ENCODE results near the gene PEX5L. TPM values are rescaled to one million over a fixed set of nuclear protein-coding genes. Genes with fewer than 3 reads are reported as not detected.
A peak's percentile ranks its signal among the peaks of the same experiment; 100 is the strongest.

PEX5L gene
- total RNA-seq, 1 experiment from 2014 or later, result 0.02 TPM

DNA sequence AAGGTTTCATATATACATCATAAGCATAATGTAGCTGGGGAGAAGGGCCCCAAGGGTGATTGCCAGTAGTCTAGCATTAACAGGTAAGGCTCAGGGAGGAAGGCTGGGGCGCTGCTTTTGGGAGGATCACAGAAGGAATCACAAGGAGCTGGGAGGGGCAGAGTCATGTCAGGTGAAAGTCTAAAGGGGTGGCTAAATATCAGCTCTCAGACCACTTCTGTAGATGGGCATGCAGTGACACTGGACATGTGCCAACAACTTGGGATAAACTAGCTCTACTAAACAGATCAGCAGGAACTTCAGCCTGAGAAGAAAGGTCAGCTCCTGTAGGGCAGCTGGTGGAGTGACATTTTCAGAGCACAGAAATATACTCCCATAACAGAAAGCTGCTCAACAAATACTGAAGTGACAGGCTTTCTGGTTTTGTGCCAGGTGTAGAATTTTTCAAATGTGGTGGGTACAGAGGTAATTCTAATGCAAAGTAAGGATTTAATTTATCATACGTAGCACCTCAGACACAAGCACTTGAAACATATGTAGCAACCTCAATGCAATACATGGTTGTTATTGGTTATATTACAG is 79.4 kb downstream of the PEX5L start:
- DNase-seq (ENCODE audit: extremely low read depth, low read depth), result no peak

DNA sequence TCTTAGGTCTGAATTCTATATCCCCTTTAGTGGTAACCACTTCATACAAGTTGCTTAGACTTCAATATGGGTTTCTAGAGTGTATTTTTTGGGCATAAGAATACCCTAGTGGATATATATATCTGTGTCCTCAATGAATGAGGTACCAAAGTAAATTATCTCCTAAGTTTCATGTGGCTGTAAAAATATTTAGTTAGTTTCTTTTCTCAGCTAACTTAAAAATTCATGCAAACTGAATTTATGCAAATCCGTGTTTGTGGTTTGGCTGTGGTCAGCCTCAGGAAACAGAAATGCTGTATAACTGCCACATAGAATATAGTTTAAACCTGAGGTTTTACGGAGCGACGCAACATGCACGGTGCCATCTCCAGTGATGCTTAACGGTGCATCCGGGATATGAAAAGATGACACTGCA is 80.3 kb downstream of the PEX5L start:
- no peak for DNase-seq (ENCODE audit: extremely low read depth, low read depth)

DNA sequence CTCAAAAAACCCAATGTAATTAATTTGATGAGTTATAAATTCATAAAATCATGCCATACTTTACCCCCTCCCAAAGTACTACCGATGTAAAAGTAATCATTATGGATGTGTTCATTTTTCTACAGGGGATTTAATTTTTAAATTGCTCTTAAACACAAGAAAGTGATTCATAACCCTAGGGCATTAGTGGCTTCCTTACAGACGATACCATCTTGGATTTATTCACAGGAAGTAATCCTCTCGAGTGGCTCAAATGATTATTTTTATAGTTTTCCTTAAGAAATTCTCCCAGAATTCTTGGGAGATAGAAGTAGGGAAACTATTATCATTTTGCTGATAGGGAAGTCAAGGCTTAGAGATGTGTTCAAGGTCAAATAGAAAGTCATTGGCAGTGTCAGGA is 80.9 kb downstream of the PEX5L start:
- DNase-seq (ENCODE audit: extremely low read depth, low read depth), result no peak

DNA sequence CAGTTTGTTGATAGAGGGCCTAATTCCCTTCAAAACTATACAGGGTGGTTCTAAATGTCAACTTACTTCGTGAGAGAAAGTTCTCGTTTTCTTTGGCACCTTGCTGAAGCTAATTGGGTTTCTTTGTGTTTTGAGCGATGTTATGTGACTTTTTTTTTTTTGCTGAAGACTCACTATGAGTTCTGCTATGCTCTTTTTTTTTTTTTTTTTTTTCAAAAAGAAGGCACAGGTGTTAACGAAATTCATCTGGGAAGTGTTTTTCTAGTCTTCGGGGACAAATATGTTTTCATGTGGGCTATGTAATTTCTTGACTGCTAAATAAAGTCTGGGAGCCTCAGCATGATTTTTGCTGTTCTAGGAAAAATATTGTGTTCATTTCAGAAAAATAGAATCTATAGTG is 81.5 kb downstream of the PEX5L start:
- no peak for DNase-seq (ENCODE audit: extremely low read depth, low read depth)

DNA sequence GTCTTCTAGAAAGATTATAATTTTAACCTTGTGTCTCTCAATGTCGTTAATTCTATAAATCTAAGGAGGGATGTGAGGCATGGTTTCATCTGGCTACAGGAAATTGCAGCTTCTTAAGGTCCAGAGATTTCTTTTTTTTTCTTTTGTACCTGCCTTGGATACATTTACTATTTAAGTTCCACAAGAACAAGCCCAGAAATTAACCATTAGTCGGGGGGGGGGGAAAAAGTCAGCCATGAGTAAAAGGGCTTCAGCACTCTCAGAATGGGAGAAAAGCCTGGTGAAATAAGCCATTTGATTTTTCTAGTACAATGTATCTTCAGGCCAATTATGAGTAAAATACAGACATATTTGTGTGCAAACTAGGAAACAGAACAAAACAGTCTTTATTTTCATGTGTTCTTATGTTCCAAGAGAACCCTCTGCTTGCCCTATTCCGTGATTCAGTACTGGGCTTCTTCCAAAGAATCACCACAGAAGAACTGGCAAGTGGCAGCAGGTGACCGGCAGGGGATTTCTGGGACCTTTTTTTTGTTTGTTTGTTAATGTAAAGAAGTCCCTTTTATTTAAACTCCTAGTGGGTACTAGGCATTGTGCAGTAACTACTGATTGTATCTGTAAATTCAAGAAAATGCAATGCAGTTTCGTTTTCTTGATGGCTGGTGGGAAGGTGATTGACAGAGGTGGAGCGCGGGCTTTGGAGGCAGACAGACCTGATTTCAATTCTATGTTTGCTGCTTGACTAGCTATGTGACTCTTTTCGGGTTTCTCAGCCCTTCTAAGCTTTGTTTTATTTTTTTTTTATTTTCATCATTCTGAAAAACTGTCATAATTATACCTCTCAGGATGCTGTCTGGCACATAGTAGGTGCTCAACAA is 82.5 kb downstream of the PEX5L start:
- DNase-seq (ENCODE audit: extremely low read depth, low read depth), result no peak

DNA sequence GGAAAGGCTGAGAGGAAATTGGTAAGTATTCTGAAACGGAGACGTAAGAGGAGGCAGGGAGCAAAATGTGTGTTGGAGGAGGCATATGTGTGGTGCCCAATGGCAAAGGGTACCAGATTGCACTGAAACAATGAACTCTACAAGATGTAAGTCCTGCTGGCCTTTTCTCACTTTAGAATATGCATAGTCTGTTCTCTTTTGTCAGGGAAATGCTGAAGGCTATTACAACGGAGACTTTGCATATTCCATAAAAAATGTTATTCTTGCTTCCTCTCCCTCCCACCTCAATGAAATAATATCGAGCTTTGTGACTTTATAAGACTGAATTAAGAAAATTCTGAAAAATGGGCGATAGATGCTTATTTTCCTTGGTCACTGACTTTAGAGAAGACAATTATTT is 85.9 kb downstream of the PEX5L start:
- no peak for DNase-seq (ENCODE audit: extremely low read depth, low read depth)

DNA sequence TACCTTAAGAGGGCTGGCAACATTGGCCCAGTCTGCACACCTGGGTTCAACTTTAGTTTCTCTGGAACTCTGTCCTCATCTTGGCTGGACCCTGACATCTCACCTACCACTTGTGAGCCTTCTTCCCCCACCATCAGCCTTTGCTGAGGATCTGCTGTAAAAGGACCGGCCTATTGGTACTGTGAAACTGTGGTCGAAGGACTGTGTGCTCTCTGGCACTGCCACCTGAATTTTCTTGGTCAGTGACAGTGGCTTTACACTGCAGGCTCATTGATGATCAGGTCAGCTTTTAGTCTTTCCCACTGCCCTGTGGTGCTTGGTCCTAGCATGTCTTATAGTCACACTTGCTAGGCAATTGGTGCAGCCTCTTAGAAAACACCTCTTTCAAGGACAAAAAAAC is 86.9 kb downstream of the PEX5L start:
- no peak for DNase-seq (ENCODE audit: extremely low read depth, low read depth)

DNA sequence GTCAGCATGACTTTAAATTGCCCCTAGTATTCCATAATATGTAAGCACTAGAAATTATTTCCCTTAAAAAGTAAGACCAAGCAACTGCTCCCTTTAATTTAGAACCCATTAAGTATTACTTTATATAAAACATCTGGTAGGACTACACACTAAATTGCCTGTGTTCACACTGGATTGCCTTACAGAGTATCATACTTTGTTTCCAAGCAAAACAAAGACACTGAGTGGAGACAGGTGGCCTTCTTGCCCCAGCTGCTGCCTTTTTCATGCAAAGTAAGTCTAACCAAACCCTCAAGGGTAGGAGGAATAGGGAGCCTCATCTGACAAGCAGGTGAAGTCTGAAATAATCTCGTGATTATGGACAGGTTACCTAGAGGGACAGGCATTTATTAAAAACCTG is 87.3 kb downstream of the PEX5L start:
- no peak for DNase-seq (ENCODE audit: extremely low read depth, low read depth)

DNA sequence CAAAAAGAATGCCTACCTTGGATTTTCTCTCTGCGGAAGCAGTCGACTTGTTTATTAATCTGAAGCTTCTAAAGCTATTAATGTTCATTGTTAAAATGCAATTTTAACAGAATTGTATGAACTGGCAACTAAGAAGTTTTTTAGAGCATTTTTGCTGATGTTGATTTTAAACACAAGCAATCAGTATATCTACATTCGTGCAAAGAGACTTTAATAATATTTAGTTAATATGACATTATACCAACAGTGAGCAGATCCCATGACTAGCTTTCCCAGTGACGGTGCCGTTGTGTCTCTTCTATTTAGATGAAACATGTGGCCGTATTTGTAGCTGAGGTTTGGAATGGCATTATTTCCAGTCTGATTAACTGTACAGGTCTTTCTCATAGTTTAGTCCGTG is 88.0 kb downstream of the PEX5L start:
- DNase-seq (ENCODE audit: extremely low read depth, low read depth), result no peak

DNA sequence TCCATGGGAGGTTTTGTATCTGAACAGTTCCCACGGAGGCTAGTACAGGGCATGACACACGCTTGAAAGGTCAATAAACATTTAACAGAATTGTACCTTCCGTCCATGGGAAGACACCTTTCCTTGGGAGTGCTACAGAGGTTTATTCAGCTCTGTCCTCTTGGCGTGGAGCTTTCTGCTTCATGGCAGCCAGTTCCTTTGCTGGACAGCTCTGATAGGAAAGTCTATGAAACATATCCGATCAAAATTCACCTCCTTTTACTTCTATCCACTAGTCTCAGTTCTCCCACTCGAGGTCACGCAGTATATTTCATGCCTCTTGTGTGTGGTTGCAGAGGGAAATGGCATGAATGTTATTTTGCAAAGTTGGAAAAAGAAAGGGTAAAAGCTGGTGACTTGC is 91.2 kb downstream of the PEX5L start:
- no peak for DNase-seq (ENCODE audit: extremely low read depth, low read depth)

DNA sequence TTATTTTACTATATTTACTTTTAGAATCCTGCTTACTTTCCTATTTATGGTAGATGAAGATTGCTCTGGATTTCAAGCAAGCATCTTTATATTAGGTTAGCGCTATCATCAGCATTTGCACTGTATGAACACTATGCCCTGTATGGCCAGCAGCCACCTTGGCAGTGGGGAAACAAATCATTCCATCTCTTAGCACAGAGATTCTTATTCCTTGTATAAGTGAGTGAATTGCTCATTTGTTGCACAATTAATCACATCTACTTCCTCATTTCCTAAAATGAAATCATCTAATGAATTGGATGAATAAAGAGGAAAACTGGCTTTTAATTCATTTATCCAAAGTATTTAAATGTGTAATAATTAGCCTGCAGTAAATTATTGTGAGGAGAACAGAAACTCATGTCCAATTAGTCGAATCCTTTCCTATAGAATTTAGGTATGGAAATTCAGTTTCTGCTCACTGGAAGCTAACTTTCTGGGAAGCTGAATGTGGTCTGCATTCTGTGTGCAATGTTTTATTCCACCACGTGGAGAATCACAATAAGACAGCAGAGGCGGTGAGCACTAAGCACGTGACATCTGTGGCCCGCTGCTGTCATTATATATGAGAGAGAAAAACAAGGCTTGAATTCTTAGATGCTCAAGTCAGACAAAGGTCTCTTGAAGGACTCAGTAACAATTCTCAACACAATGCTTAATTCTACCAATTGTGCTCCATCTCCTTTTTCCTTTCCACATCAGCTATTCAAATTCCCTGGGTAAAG is 93.4 kb downstream of the PEX5L start:
- DNase-seq (ENCODE audit: extremely low read depth, low read depth), result no peak

DNA sequence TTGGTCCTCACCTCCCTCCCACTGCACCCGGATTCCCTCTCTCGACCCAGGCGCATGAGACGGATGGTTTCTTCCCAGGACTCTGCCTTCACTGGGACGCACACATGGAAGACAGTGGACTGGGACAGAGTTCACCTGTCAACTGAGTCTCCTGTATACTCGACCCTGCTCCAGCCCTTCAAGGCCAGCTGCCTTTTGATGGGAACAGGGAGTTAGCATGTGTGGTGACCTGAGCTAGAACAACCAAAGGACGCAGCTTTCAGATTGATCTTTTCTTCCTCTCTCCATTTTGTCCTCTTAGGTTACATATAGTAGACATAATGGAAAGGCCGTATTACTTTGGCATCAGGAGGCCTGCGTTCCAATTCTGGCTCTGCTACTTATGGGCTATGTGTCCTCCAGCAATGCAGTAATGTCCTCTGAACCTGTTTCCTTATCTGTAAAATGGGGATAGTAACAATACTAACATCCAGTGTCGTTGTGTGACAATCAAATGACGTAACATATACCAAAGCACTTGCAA is 94.1 kb downstream of the PEX5L start:
- no peak for DNase-seq (ENCODE audit: extremely low read depth, low read depth)

DNA sequence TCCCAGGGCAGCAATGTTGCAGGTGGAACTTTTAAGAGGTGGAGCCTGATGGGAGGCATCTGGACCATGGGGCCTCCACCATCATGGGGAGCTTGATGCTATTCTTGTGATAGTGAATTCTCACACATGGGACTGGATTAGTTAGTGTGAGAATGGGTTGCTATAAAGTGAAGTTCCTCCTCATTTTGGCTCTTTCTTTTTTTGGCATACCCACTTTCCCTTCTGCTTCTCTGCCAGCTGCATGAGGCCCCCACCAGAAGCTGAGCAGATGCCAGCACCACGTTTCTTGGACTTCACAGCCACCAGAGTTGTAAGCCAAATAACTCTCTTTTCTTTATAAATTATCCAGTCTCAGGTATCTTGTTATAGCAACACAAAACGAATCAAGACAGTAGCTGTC is 101.0 kb downstream of the PEX5L start:
- no peak for DNase-seq (ENCODE audit: extremely low read depth, low read depth)

DNA sequence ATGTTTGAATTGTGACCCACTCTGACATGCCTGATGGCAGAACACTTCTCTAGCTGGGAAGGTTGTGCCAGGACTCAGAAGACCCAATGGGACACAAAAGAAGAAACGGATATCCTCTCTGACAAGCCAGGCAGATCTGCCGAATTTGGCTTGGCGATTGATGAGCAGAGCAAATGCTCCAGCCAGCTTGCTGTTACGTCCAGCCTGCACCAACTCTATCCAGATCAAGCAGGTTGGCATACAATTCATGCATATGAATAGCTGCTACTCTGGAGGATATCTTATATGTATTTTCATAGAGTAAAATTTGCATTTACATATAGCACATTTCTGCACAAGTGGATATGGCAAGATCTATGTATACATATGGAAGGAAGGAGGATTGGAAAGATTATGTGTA is 102.8 kb downstream of the PEX5L start:
- no peak for DNase-seq (ENCODE audit: extremely low read depth, low read depth)

DNA sequence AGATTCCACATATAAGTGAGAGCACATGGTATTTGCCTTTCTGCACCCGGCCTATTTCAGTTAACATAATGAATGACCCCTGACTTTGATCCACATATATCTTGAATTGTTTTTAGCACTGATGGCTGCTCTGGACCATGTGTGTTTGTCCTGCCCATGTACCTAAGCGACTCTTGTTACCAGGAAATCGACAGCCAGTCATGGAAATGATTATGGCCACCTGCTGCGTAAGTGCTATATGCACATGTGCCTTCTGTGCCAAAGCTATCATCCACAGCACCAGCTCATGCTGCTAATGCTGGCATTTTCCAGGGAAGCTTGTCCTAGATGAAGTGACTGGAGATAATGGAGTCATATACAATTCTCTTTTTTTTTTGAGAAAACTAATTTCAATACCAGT is 103.7 kb downstream of the PEX5L start:
- no peak for DNase-seq (ENCODE audit: extremely low read depth, low read depth)

DNA sequence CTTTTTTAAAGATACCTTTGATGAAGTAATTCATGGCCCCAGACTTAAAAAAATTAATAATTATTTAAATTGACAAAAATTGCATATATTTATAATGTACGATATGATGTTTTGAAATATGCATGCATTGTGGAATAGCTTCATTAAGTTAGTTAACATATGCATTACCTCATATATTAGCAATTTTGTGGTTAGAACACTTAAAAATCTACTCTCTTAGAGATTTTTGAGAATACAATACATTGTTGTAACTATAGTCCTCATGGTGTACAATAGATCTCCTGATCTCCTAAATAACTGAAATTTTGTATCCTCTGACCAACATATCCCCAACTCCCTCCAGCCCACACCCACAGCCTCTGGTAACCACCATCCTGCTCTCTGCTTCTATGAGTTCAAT is 104.1 kb downstream of the PEX5L start:
- DNase-seq (ENCODE audit: extremely low read depth, low read depth), result no peak

DNA sequence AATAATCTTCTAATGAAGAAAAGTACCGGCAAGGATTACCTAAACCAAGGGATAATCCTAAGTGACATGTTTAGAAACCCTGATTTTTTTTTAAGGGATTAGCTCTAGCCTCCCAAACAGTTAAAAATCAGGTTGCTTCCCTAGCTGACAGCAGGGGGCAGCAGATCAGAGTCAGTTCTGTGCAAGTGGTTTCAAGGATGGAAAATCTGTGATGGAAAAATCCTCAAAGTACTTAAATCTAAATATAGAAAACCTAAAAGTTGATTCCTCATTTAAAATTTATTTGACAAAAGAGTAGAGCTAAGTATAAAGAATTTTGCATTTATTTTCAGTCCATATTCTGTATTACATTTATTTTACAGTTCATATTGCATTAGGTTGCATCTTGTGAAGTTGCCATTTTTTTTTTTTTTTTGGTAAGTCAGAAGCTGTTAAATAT is 107.6 kb downstream of the PEX5L start:
- peak; percentile 25 for DNase-seq (ENCODE audit: extremely low read depth, low read depth)

DNA sequence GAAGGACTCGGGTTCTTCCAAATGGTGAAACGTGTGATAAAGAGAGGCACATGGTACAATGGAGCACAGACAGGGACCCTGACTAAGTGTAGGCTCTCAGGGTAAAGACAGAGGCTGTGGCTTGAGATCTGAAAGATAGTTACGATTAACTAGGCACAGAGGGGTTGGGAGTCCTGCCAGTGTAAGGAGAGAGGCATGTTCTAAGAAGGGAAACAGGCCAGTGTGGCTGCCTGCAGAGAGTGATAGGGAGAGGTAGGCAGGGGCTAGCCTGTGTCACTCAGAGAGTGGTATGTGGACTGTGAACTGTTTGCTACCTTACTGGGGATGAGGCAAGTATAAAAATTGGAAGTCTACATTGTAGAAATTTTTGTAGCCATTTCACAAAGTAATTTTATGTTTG is 109.5 kb downstream of the PEX5L start:
- DNase-seq (ENCODE audit: extremely low read depth, low read depth), result no peak

DNA sequence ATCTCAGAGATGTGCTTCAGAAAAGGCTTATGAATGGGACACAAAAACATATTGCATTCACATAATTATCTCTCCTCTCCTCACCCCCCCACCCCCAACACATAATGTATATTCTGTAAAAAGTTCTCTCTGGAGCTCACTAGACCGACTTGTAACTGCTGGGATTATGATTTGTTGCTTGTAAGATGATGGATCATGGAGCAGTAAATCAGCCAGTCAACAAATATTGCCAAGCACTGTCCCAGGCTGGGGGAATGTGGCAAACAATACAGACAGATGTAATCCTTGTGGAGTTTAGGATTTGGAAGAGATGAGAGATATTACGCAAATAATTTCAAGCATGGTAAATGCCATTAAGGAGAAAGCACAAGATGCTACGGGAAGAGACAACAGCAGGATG is 114.8 kb downstream of the PEX5L start:
- DNase-seq (ENCODE audit: extremely low read depth, low read depth), result no peak

DNA sequence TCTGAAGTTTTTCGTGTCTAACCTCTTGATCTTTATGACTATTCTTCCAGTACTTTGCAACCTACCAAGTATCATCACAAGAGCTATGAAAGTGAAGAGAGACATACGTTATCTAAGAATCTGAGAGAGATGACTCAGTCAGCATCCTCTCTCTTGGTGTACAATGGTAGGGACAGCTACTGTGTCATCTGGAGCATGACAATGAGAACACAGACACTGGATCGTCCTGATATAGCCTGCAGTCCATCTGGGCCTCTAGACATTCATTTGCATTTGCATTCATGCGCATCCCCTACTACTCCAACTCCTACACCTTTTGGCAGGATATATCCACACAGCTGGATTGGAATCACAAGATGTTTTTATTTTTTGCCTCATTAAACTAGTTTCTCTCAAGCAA is 115.2 kb downstream of the PEX5L start:
- no peak for DNase-seq (ENCODE audit: extremely low read depth, low read depth)

DNA sequence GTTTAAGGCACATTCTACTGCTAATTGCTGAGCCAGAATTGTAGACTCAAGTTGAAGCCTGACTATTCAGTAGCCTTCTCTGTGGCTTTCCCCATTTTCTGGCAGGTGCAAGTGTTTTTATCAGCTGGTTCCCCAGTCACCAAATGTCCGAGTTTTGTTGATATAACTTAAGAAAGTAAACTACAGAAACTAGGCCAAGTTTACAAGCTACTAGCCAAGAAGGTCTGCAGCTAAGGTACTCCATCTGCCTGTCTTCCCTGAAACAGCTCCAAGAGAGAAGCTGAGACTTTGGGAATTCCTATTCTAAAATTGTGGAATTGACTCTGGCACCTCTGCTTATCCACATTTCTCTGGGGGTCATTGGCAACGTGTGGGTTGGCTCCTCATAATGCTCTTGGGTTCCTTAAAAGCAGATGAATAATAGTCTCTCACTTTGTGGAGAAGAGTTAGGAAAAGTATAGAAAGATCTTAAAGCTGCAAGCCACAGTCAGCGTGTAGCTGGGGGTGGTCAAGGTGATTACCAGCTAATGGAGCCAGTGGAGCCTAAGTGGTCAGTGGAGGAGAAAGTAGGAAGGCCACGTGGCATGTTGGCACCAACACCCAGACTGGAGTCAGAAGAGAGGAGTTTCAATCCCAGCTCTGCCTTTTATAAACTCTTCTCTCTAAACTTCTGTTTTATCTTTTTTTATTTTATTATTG is 128.8 kb downstream of the PEX5L start:
- no peak for DNase-seq (ENCODE audit: extremely low read depth, low read depth)

Measured in NCI-H460 (cell line).